Activated T-helper 1 cell treated with Interleukin-2 at 50 U/mL for 16 hours (primary cell): Measurements from ENCODE around the gene TTC16.
"Not testable (repeated sequence)": the region's sequence is repeated elsewhere in the genome, so short reads cannot be mapped to it uniquely, and the experiment has no call there.

ENCODE experiments used
- DNase-seq: peaks from one replicate; pipeline ENCODE4 v3.0.0-alpha.2; 2020; ENCODE audit warnings: low read depth

The TTC16 gene

GRCh38 chr9:127744398-127745110, 28.7 kb downstream of the TTC16 start:
- DNase-seq = no peak

GRCh38 chr9:127746959-127747569, 31.2 kb downstream of the TTC16 start:
- DNase-seq = no peak

DNA sequence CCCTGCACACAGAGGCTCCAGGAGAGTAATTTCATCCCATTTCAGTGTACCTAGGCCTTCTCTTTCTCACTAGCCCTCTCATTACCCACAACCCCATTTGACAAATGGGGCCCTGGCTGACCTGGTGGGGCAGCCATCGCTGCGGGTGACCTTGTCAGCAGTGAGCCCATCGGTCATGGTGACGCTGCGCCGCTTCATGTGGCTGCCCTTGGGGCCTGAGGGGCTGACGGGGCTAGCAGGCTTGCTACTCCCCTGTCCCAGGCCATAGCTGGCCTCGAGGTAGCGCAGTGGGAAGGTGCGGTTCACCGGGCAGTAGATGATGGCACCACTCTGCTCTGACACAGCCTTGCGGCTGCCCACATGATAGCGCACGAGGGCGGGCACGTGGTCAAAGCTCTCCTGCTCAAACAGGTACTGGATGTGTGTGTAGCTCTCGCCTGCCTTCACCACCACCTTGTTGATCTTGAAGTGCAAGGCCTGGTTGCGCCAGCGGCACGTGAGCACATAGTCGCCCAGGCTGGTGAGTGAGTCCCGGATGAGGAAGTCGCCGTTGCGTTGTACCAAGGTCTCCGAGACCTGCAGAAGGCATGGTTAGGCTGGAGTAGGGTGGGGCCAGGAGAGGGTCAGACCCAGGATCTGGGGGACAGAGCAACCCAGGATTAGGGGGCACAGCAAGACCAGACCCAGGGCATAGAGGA, 33.4 kb downstream of the TTC16 start:
- no peak for DNase-seq

DNA sequence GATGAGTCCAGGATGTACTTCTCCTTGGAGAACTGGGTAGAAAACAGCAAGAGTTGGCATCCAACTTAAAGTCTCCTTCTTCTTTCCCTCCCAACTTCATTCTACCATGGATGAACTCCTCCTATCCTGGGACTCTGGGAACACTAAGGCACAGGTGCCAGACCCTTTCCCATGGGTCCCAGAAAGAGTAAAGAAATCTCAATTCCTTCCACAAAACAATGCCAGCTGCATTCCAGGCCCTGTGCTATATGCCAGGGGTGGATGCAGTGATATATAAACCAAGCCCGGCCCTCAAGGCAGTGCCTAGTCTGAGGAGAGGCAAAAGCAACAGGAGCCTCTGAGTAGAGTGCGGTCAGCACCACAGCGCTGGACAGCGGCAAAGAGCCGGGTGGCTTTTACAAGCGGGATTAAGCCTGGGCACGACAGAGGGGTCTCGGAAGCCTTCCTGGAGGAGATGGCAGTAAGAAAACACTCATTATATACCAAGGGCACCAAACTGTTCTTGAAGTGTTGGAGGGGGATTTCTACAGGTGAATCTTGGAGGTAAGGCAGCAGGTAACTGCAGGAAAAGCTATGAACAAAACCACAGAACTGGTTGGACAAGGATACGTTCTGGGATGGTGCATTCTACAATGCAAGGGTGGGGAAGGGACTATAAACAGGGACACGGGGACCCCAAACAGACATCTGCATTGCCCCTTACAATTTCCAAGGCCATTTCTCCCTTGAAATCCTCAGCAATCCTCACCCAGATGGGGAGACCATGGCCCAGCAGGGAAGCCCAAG, 35.6 kb downstream of the TTC16 start:
- no peak for DNase-seq

GRCh38 chr9:127753148-127753547, 37.3 kb downstream of the TTC16 start:
- no peak for DNase-seq

- no peak for DNase-seq
These were observed 37.7 kb downstream of the TTC16 start for GRCh38 chr9:127753622-127754021.

DNA sequence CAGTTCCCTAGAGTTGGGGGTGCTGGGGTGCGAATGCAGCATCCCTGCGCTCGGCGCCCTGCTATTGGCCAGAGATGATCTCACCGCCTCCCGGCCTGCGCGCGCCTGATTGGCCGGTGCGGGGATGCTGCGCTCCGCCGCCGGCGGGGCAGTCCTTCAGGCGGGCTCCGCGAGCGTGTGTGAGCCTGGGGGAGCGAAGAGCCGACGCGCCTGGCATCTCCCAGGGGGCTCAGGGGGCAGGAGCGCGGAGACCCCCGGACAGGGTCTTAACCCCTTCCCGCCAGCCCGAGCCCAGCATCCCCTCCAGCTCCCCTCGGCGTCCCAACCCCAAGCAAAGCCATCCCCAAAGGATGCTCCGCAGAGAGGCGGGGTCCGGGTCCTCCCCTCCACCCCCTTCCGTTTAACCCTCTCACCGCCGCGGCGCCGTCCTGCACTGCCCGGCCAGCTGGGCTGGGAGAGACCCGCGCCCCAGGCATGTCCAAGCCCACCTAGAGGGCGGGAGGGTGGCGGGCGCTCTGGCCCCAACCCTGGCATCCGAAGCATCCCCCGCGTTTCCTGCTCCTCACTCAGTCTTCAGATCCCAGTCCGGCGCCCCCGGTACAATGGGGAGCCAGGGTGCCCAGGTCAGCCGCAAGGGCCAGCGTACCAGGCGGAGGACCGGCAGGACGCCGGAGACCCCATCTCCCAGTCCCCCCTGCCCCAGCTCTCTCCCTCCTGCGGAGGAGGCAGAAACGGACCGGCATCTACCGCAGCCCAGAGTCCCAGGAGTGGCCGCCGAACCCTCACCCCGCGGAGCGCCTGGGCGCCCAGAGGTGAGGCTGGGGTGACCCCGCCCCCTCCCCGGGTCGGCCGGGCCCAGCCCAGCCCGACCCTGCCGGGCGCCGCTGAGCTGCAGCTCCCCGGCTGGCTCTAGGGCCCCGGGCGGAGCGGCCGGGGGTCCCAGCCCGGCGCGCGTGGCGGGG, 38.5 kb downstream of the TTC16 start:
- DNase-seq = no peak

DNA sequence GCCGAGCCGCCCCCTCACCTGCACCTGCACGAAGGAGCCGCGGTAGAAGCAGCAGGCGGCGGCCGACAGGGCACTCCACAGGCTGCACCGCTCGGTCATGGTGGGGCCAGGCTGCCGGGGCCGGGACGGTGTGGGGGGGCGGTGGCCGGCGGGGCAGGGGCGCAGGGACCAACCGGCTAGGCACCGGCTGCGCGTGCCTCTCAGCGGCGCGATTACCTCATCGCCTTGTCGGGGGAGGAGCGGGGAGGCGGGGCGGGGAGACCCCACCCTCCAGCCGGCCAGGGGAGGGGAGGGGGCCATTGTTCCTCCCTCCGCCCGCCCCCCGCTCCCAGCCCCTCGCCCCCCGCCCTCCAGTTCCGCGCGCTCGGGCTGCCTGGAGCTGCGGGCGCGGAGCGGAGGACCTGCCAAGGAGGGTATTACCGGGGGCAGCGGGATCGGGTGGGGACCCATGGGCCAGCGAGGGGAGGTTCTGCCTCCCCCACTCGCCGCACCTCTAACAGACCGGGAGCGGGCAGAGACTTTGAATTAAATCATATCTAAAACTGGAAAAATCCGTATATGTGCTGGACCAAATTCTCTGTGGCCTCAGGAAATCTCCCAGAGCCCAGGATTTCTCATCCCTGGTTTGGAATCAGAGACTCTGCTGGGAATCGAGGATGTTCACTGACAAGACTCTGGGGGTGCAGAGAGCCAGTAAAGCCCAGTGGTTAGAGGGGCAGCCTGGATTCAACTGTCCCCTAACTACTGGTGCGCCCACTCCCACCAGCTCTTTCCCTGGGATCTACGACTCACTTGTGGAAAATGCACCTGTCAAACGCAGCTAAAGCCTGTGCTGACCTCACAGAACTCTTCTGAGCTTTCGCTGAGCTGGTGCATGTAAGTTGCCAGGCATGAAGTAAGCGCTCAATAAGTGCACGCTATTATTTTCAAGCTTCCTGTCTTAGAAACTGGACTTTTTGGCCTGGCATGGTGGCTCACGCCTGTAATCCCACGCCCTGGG, 39.5 kb downstream of the TTC16 start:
- DNase-seq = no peak

- no peak for DNase-seq
These were observed 40.4 kb downstream of the TTC16 start for GRCh38 chr9:127756233-127756632.

DNA sequence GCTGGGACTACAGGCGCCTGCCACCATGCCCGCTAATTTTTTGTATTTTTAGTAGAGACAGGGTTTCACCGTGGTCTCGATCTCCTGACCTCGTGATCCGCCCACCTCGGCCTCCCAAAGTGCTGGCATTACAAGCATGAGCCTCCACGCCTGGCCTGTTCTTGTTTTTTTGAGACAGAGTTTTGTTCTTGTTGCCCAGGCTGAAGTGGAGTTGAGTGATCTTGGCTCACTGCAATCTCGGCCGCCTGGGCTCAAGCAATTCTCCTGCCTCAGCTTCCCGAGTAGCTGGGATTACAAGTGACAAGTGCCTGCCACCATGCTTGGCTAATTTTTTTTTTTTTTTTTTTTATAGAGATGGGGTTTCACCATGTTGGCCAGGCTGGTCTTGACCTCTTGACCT, 40.9 kb downstream of the TTC16 start:
- DNase-seq = not testable (repeated sequence)

DNA sequence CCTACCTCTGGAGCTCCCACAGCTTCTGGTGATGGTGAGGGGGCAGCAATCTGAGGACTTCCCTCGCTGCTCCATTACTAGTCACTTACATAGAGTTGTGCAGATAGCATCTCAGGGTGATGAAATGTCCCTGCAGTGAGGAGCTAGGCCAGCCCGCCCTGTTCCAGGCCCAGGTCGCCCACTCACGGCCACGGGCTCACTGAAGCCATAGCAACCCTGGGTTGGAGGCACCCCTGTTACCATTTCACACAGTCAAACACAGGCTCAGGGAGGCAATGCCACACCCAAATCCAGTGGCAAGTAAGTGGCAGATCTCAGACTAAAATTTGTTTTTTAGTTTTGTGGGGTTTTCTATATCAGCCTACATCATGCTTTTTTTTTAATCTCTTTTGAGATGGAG, 43.0 kb downstream of the TTC16 start:
- no peak for DNase-seq

- DNase-seq = no peak
These were observed 45.2 kb downstream of the TTC16 start for GRCh38 chr9:127761061-127761460.

GRCh38 chr9:127761491-127761956, 45.6 kb downstream of the TTC16 start:
- DNase-seq = no peak

DNA sequence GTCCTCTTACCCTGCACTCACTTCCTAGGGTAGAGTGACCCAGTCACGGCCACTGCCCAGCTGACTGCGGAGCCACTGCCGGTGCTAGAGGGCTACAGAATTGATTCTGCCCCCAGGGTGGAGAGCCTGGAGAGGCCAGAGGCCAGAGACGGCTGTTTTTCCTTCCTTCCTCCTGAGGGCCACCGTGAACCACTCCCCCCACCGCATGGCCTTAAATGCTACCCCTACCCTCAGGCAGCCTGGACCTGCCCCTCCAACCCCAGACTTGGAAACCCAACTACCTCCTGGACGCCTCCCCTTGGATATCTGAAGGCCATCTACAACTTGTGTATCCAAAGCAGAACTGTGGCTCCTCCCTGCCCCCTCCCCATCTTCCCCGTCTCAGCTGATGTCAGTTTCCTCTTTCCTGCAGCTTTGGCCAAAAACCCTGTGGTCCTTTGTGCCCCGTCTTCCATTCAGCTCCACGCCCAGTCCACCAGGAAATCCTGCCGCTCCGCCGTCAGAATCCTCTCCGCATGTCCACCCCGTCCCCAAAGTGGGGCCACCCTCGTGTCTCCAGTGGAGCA, 46.3 kb downstream of the TTC16 start:
- DNase-seq = no peak

GRCh38 chr9:127763918-127764384, 48.1 kb downstream of the TTC16 start:
- DNase-seq = no peak

DNA sequence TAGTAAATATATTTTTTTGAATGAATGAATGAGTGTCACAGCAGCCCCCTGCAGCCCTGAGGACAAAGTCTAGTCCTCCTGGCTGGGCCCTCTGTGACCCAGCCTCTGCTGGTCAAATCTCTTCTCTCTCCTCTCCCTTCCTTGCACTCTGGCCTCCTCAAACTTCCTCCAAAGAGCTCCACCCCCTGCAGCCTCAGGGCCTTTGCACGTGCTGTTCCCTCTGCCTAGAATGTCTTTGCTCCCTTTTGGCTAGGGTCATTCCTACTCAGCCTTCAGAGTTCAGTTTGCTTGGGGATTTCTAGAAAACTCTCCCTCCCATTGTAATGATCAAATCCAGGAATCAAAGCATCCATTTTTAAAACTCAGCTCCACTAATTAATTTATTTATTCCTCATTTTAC, 49.5 kb downstream of the TTC16 start:
- DNase-seq = no peak

GRCh38 chr9:127767410-127767809, 51.5 kb downstream of the TTC16 start:
- no peak for DNase-seq

DNA sequence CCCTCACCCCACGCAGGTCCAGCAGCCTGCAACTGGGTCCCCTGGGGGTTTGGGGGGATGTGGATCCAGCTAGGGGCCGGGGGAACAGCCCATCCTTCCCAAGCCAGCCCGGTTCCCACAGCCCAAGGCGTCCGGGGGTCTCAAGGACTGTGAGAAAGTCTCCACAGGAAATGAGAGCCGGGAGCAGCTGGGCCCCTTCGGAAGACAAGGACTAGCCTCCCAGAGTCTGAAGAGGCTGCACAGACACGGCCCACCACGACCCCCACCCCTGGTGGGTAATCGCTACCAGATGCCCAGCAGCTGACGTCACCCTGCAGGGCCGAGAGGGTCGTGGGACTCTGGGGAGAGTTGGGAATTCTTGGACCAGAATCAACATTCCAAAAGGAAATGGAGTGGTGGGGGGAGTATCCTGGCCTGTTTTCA, 52.0 kb downstream of the TTC16 start:
- no peak for DNase-seq

DNA sequence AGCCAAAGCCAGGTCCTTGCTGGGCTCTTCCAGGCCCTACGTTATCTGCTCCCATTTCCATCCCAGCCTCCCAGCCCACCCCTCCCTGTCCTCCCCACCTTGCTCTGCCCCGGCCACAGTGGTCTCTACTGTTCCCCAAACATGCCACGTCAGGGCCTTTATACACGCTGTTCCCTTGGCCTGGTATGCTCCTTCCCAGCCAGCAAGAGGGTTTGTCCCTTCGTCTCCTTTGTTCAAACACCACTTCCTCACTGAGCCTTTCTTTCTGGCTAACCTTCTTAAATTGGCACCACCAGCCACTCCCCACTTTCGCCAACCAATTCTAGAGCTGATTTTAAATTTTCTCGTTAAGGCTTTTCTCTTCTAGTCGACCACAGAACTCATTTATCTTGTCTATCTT, 52.8 kb downstream of the TTC16 start:
- no peak for DNase-seq

DNA sequence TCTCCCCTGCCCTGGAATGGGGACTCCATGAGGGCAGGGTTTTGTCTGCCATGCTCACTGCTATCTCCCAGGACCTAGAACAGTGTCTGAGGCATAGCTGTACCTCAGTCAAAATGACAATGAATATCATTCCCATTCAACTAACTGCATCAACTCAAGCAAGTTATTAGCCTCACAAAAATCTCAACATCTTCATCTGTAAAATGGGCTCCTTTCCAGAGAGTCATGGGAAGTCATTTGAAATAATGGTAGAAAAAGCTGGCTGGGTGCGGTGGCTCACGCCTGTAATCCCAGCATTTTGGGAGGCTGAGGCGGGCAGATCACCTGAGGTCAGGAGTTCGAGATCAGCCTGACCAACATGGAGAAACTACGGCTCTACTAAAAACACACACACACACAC, 53.2 kb downstream of the TTC16 start:
- no peak for DNase-seq
